SK-N-MC (cell line): Measurements from ENCODE around the gene FCRL3.

Experiments
- EZH2 ChIP-seq: fragments of 200-600 bp; sonication (generic); IDR thresholded peaks from one replicate; pipeline ENCODE4 v1.6.1; 2017; ENCODE audit warnings: antibody characterized with exemption
- FOXP2 ChIP-seq: optimal IDR thresholded peaks from 2 replicates; pipeline ENCODE3; 2011; ENCODE audit warnings: mild to moderate bottlenecking, moderate library complexity; ENCODE audit not compliant: insufficient read depth; ENCODE audit errors: extremely low read length, control extremely low read depth
- POLR2AphosphoS5 ChIP-seq: IDR thresholded peaks from 2 replicates; pipeline ENCODE4 v1.6.1; 2012; ENCODE audit warnings: mild to moderate bottlenecking, low read depth, low read length, borderline replicate concordance

- TF ChIP-seq EZH2: no peak
- TF ChIP-seq POLR2AphosphoS5: no peak
- no peak for TF ChIP-seq FOXP2
Measured at GRCh38 chr1:157696966-157697628, 3.5 kb downstream of the FCRL3 start.
